Coronary artery (tissue), 2 donors: ENCODE measurements around the gene CARMIL1.

Experiments used
- DNase-seq: peaks from one replicate; pipeline ENCODE4 v3.0.0-alpha.2; 2017; ENCODE audit warnings: low spot score
- H3K27ac ChIP-seq, 2 donors: fragments of 200-600 bp; sonication (generic); one replicate each; pipeline ENCODE4 v1.5.1; 2016 to 2019
- H3K4me3 ChIP-seq: fragments of 200-600 bp; sonication (generic); 2 replicates; pipeline ENCODE4 v1.5.1; 2016; ENCODE audit warnings: mild to moderate bottlenecking, moderate library complexity
- TF ChIP-seq, protein P1 (sequence below): fragments of 200-600 bp; sonication (generic); IDR thresholded peaks from one replicate; pipeline ENCODE4 v1.5.1; 2019; ENCODE audit warnings: antibody characterized with exemption

The CARMIL1 gene

DNA sequence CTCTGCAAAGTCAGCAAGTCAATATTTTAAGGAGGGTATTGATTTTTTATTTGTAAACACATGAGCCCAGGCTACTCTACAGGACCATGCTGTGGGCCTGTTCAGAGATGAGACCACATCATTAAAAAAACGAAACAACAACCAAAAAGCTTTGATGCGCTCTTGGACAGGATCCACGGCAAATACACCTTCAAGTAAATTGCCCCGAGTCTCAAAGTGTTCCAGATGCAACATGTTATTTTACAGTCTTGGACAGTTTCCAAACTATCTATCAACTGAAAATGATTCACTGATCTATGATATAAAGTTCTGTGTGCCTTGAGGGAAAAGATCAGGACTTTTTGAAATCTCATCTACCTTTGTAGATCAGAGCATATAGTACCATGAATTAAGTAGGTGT is 25.8 kb upstream of the CARMIL1 start:
- TF ChIP-seq, protein P1, sequence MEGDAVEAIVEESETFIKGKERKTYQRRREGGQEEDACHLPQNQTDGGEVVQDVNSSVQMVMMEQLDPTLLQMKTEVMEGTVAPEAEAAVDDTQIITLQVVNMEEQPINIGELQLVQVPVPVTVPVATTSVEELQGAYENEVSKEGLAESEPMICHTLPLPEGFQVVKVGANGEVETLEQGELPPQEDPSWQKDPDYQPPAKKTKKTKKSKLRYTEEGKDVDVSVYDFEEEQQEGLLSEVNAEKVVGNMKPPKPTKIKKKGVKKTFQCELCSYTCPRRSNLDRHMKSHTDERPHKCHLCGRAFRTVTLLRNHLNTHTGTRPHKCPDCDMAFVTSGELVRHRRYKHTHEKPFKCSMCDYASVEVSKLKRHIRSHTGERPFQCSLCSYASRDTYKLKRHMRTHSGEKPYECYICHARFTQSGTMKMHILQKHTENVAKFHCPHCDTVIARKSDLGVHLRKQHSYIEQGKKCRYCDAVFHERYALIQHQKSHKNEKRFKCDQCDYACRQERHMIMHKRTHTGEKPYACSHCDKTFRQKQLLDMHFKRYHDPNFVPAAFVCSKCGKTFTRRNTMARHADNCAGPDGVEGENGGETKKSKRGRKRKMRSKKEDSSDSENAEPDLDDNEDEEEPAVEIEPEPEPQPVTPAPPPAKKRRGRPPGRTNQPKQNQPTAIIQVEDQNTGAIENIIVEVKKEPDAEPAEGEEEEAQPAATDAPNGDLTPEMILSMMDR = no peak
- DNase-seq = no peak
- H3K4me3 ChIP-seq = no peak overlapping the region
- no peak overlapping the region for H3K27ac ChIP-seq

DNA sequence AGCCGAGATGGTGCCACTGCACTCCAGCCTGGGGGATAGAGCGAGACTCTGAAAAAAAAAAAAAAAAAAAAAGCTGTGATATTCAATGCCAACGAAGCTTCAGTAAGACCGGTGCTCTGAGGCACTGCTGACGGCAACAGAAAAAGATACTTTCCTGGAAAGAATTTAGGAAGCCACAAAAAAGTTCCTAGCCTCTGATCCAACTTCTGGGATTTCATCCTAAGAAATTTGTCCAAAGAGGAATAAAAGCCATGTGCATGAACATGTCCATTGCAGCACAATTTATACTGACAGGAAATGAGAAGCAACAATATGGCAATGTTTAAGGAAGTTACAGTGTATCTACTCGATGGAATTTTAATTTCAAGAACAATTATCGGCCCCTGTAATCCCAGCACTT is 24.5 kb upstream of the CARMIL1 start:
- DNase-seq = no peak
- no peak overlapping the region for H3K4me3 ChIP-seq
- H3K27ac ChIP-seq = no peak overlapping the region
- TF ChIP-seq, protein P1 = no peak

DNA sequence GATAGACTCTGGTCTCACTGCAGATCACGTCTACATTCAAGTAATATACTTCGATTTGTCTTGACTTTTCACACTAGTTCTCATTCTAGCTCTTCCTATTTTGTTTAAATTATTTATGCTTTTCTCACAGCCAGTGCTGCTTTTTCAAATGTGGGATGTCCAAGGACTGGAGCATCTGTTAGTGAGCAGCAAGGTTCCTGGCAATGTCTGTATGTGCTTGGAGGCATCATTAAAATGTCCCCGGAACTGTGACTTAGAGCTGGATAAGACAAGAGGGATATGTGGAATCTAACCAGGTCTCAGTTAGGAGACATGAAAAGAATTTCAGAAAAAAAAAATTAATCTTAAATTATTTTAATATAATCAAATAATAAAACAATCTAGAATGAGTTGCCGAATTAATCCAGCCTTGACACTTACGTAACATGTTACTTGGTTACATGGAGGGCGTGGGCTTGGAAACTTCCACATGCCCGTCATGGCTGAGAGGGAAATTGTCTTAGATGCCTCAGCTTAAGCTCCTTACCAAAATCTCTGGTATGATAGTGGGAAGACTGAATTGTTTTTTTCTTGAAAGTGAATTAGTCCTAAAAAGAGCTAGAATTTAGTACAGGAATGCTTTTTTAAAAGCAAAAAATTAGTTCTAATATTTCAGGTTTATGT is 21.4 kb upstream of the CARMIL1 start:
- DNase-seq = no peak
- TF ChIP-seq, protein P1 = no peak
- H3K27ac ChIP-seq = no peak overlapping the region

GRCh38 chr6:25259756-25260155 is 19.4 kb upstream of the CARMIL1 start:
- H3K4me3 ChIP-seq = no peak overlapping the region
- no peak overlapping the region for H3K27ac ChIP-seq
- TF ChIP-seq, protein P1 = no peak
- no peak for DNase-seq

More for the DNA sequence above, 21.4 kb upstream of the CARMIL1 start:
- no peak overlapping the region for H3K4me3 ChIP-seq

- no peak for DNase-seq
- TF ChIP-seq, protein P1 = no peak
- no peak overlapping the region for H3K4me3 ChIP-seq
- no peak overlapping the region for H3K27ac ChIP-seq
These were observed 15.5 kb upstream of the CARMIL1 start for GRCh38 chr6:25263657-25264056.

- TF ChIP-seq, protein P1 = no peak
- no peak for DNase-seq
- H3K27ac ChIP-seq = peak overlapping the region in 1 of 2 donors; percentile 28
- H3K4me3 ChIP-seq = no peak overlapping the region
These were observed 12.6 kb upstream of the CARMIL1 start for GRCh38 chr6:25266456-25267100.

- H3K4me3 ChIP-seq = no peak overlapping the region
- DNase-seq = no peak
- TF ChIP-seq, protein P1 = no peak
- H3K27ac ChIP-seq = no peak overlapping the region
These were observed 11.5 kb upstream of the CARMIL1 start for GRCh38 chr6:25267662-25268061.
